ENCODE measurements around the gene ARHGEF19. TPM values are rescaled to one million over a fixed set of nuclear protein-coding genes. Genes with fewer than 3 reads are reported as not detected.

ARHGEF19 gene
- total and polyA plus RNA-seq, 2 of the 13 experiments (the other 11 are each of a cell fraction or from before 2014, with no cell fraction given) = 1.7 to 1.8 TPM

GRCh38 chr1:16206547-16207317 is 5.7 kb downstream of the ARHGEF19 start (continued):
- TF ChIP-seq, protein P1, sequence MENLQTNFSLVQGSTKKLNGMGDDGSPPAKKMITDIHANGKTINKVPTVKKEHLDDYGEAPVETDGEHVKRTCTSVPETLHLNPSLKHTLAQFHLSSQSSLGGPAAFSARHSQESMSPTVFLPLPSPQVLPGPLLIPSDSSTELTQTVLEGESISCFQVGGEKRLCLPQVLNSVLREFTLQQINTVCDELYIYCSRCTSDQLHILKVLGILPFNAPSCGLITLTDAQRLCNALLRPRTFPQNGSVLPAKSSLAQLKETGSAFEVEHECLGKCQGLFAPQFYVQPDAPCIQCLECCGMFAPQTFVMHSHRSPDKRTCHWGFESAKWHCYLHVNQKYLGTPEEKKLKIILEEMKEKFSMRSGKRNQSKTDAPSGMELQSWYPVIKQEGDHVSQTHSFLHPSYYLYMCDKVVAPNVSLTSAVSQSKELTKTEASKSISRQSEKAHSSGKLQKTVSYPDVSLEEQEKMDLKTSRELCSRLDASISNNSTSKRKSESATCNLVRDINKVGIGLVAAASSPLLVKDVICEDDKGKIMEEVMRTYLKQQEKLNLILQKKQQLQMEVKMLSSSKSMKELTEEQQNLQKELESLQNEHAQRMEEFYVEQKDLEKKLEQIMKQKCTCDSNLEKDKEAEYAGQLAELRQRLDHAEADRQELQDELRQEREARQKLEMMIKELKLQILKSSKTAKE (CRISPR knock-in tag; IDR thresholded peaks at IDR 0.05; ENCODE audit: borderline replicate concordance) = no peak
- TF ChIP-seq PREB (CRISPR knock-in tag; IDR thresholded peaks at IDR 0.05) (no peak), ZNF230 (CRISPR knock-in tag; IDR thresholded peaks at IDR 0.05) (no peak), ZNF432 (CRISPR knock-in tag; IDR thresholded peaks at IDR 0.05; ENCODE audit: borderline replicate concordance) (no peak), ZNF18 (CRISPR knock-in tag; IDR thresholded peaks at IDR 0.05; ENCODE audit: insufficient replicate concordance) (peak; percentile 40), ZNF619 (CRISPR knock-in tag; IDR thresholded peaks at IDR 0.05) (peak; percentile 77; the same call in 1 of the 2 replicates), TFDP1 (CRISPR knock-in tag; IDR thresholded peaks at IDR 0.05; ENCODE audit: borderline replicate concordance) (peak; percentile 41; the same call in 1 of the 2 replicates), SP140L (CRISPR knock-in tag; IDR thresholded peaks at IDR 0.05; ENCODE audit: borderline replicate concordance) (no peak), REL (CRISPR knock-in tag; conservative IDR thresholded peaks at IDR 0.05) (no peak), ZC3H4 (CRISPR knock-in tag; IDR thresholded peaks at IDR 0.05; ENCODE audit: borderline replicate concordance) (no peak), DMAP1 (CRISPR knock-in tag; IDR thresholded peaks at IDR 0.05) (peak; percentile 59; the same call in 1 of the 2 replicates), SP5 (CRISPR knock-in tag; IDR thresholded peaks at IDR 0.05; ENCODE audit: borderline replicate concordance, low read depth) (peak; percentile 9; the same call in 1 of the 2 replicates), IKZF5 (CRISPR knock-in tag; IDR thresholded peaks at IDR 0.05) (no peak), TSC22D2 (CRISPR knock-in tag; IDR thresholded peaks at IDR 0.05; ENCODE audit: borderline replicate concordance) (no peak), ZNF282 (IDR thresholded peaks at IDR 0.05; ENCODE audit: partially characterized antibody) (no peak)
- TF ChIP-seq, protein P2, sequence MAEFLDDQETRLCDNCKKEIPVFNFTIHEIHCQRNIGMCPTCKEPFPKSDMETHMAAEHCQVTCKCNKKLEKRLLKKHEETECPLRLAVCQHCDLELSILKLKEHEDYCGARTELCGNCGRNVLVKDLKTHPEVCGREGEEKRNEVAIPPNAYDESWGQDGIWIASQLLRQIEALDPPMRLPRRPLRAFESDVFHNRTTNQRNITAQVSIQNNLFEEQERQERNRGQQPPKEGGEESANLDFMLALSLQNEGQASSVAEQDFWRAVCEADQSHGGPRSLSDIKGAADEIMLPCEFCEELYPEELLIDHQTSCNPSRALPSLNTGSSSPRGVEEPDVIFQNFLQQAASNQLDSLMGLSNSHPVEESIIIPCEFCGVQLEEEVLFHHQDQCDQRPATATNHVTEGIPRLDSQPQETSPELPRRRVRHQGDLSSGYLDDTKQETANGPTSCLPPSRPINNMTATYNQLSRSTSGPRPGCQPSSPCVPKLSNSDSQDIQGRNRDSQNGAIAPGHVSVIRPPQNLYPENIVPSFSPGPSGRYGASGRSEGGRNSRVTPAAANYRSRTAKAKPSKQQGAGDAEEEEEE (CRISPR knock-in tag; IDR thresholded peaks at IDR 0.05; ENCODE audit: borderline replicate concordance) = no peak
- TF ChIP-seq, protein P3, sequence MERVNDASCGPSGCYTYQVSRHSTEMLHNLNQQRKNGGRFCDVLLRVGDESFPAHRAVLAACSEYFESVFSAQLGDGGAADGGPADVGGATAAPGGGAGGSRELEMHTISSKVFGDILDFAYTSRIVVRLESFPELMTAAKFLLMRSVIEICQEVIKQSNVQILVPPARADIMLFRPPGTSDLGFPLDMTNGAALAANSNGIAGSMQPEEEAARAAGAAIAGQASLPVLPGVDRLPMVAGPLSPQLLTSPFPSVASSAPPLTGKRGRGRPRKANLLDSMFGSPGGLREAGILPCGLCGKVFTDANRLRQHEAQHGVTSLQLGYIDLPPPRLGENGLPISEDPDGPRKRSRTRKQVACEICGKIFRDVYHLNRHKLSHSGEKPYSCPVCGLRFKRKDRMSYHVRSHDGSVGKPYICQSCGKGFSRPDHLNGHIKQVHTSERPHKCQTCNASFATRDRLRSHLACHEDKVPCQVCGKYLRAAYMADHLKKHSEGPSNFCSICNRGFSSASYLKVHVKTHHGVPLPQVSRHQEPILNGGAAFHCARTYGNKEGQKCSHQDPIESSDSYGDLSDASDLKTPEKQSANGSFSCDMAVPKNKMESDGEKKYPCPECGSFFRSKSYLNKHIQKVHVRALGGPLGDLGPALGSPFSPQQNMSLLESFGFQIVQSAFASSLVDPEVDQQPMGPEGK (CRISPR knock-in tag; IDR thresholded peaks at IDR 0.05) = peak; percentile 35; the same call in 1 of the 2 replicates

Data from HepG2 (cell line).